Stomach (tissue), 9 donors: ENCODE measurements around the gene GJB1. TPM values are rescaled to one million over a fixed set of nuclear protein-coding genes. Genes with fewer than 3 reads are reported as not detected.

Source experiments
- DNase-seq, 2 donors: peaks; one replicate each; pipeline versions ENCODE4 v3.0.0 to v3.0.0-alpha.2; 2013 to 2019
- H3K27ac ChIP-seq, 5 donors: fragments of 200-600 bp in 4 of 5; sonication (generic) in 4 of 5; one replicate each; pipeline ENCODE4 v1.5.1; 2013 to 2019; ENCODE audit warnings: mild to moderate bottlenecking in 1 of 5, moderate library complexity in 1 of 5
- H3K27me3 ChIP-seq, 3 donors: fragments of 200-600 bp; sonication (generic); one replicate each; pipeline ENCODE4 v1.5.1; 2017 to 2019; ENCODE audit warnings: mixed run types in 1 of 3
- H3K36me3 ChIP-seq, 4 donors: fragments of 200-600 bp; sonication (generic); 1 replicate in 3 of 4; 2 replicates in 1 of 4; pipeline ENCODE4 v1.5.1; 2016 to 2019
- H3K4me1 ChIP-seq, 4 donors: fragments of 200-600 bp; sonication (generic); one replicate each; pipeline ENCODE4 v1.5.1; 2016 to 2019
- H3K4me3 ChIP-seq, 4 donors: fragments of 200-600 bp; sonication (generic) in 3 of 4; one replicate each; pipeline ENCODE4 v1.5.1; 2016 to 2019; ENCODE audit warnings: mild to moderate bottlenecking in 1 of 4
- H3K9me3 ChIP-seq, 4 donors: fragments of 200-600 bp; sonication (generic); one replicate each; pipeline ENCODE4 v1.5.1; 2016 to 2019
- CTCF ChIP-seq, 7 experiments: fragments of 450-650 bp in 4 of 7; fragments of 200-600 bp in 3 of 7; sonication (generic) in 3 of 7; IDR thresholded peaks; one replicate each; pipeline ENCODE4 v1.5.1; 2016 to 2019; ENCODE audit warnings: antibody characterized with exemption in 7 of 7, control low read depth in 2 of 7, mild to moderate bottlenecking in 1 of 7
- EP300 ChIP-seq: sonication (generic); formaldehyde crosslinking; IDR thresholded peaks from one replicate; pipeline ENCODE4 v1.6.1; 2017; ENCODE audit warnings: antibody characterized with exemption
- POLR2A ChIP-seq, 4 donors: fragments of 450-650 bp; IDR thresholded peaks; one replicate each; pipeline ENCODE4 v1.6.1; 2016; ENCODE audit warnings: antibody characterized with exemption in 4 of 4, control low read depth in 2 of 4, mild to moderate bottlenecking in 1 of 4, moderate library complexity in 1 of 4
- POLR2AphosphoS5 ChIP-seq, 3 donors: sonication (generic); formaldehyde crosslinking; IDR thresholded peaks; one replicate each; pipeline ENCODE4 v1.6.1; 2016; ENCODE audit warnings: antibody characterized with exemption in 3 of 3
- WGBS, 5 donors: extraction: QIAGEN DNeasy Blood & Tissue Kit in 3 of 5; methylation state at CpG; one replicate each; pipeline versions ENCODE4 v1.1.5 to v1.1.7; 2013 to 2018; 5-methylcytosine and 5-hydroxymethylcytosine counted together
- intact Hi-C: fragments of 100-400 bp; cut with DNase I; formaldehyde crosslinking; loops from one replicate; pipeline ENCODE4 v1.15.1; 2023; ENCODE audit warnings: low total_unique reads
- polyA plus RNA-seq, 3 donors: library from polyadenylated mRNA; stranded (reverse); fragments of 200-250 nt; gene quantifications; one replicate each; pipeline ENCODE4 v1.2.3, GENCODE V29; 2013
- total RNA-seq, 5 donors: library from RNA; depleted of rRNA; stranded (reverse); fragments of >200 nt; gene quantifications; one replicate each; pipeline versions ENCODE4 v1.1.0 to v1.2.3, GENCODE V29; 2014 to 2016
- donor health status: healthy with polysubstance abuse.
- donor health status: Bipolar disorder and iron deficiency.
- donor health status: healthy.

The GJB1 gene
- total and polyA plus RNA-seq, 8 donors: 6.6 to 39.7 (median 7.7) TPM; not detected in 2

- Histone ChIP-seq H3K4me3 (peak overlapping the region; percentile 32 to 47 (median 36)), H3K36me3 (no peaks in the 10 kb centered on the region), H3K4me1 (peaks cover 0 to 15% (median 4%) of the 10 kb centered on the region in 4 donors), H3K27ac (peak overlapping the region; percentile 77 to 88 (median 85)), H3K27me3 (peaks cover 0 to 8% (median 0%) of the 10 kb centered on the region in 3 donors), H3K9me3 (no peaks in the 10 kb centered on the region)
- TF ChIP-seq POLR2A (IDR thresholded peaks at IDR 0.05) (no peak), CTCF (IDR thresholded peaks at IDR 0.05) (no peak), EP300 (no peak), POLR2AphosphoS5 (IDR thresholded peaks at IDR 0.05) (peak; percentile 77 to 94 (median 94))
- WGBS, 5 donors: 1 to 33% (median 11%) methylated on average over 39 to 42 of the region's 42 CpGs
- intact Hi-C loops: no loop called here
- peak; percentile 86 to 97 for DNase-seq
These were observed 40.9 kb upstream of the GJB1 start for GRCh38 chrX:71181910-71182799.

GRCh38 chrX:71182871-71183270 is 40.2 kb upstream of the GJB1 start:
- intact Hi-C loops: no loop called here
- TF ChIP-seq POLR2A (IDR thresholded peaks at IDR 0.05): no peak
- TF ChIP-seq CTCF (IDR thresholded peaks at IDR 0.05): no peak
- TF ChIP-seq EP300: no peak
- TF ChIP-seq POLR2AphosphoS5 (IDR thresholded peaks at IDR 0.05): no peak

GRCh38 chrX:71183341-71183740 is 39.7 kb upstream of the GJB1 start:
- H3K27me3 ChIP-seq: peaks cover 0 to 8% (median 0%) of the 10 kb centered on the region in 3 donors
- peaks cover 0 to 15% (median 4%) of the 10 kb centered on the region in 4 donors for H3K4me1 ChIP-seq
- TF ChIP-seq CTCF (IDR thresholded peaks at IDR 0.05) (no peak), POLR2AphosphoS5 (IDR thresholded peaks at IDR 0.05) (no peak), EP300 (no peak), POLR2A (IDR thresholded peaks at IDR 0.05) (no peak)
- no peaks in the 10 kb centered on the region for H3K9me3 ChIP-seq
- no peaks in the 10 kb centered on the region for H3K36me3 ChIP-seq
- H3K27ac ChIP-seq: no peak overlapping the region
- intact Hi-C loops: no loop called here
- 69 to 77% (median 74%) methylated on average over 6 of the region's 6 CpGs for WGBS, 5 donors
- no peak overlapping the region for H3K4me3 ChIP-seq
- peak in 1 of 2 donors; percentile 54 for DNase-seq

More at GRCh38 chrX:71182871-71183270, 40.2 kb upstream of the GJB1 start:
- DNase-seq: peak in 1 of 2 donors; percentile 16
- H3K36me3 ChIP-seq: no peaks in the 10 kb centered on the region
- peaks cover 0 to 15% (median 4%) of the 10 kb centered on the region in 4 donors for H3K4me1 ChIP-seq
- no peaks in the 10 kb centered on the region for H3K9me3 ChIP-seq
- H3K27me3 ChIP-seq: peaks cover 0 to 8% (median 0%) of the 10 kb centered on the region in 3 donors
- 27 to 52% (median 48%) methylated on average over 2 of the region's 2 CpGs for WGBS, 5 donors
- peak overlapping the region; percentile 49 to 88 (median 85) for H3K27ac ChIP-seq
- peak overlapping the region; percentile 30 to 47 (median 35) for H3K4me3 ChIP-seq

GRCh38 chrX:71184092-71184491 is 38.9 kb upstream of the GJB1 start:
- DNase-seq: no peak
- no peak for TF ChIP-seq EP300
- no peak for TF ChIP-seq POLR2AphosphoS5 (IDR thresholded peaks at IDR 0.05)
- WGBS, 5 donors: 31 to 44% (median 42%) methylated on average over 5 of the region's 5 CpGs
- Histone ChIP-seq H3K27ac (no peak overlapping the region), H3K36me3 (no peaks in the 10 kb centered on the region), H3K27me3 (peaks cover 0 to 7% (median 0%) of the 10 kb centered on the region in 3 donors), H3K4me3 (no peak overlapping the region), H3K9me3 (no peaks in the 10 kb centered on the region), H3K4me1 (peaks cover 0 to 15% (median 4%) of the 10 kb centered on the region in 4 donors)
- intact Hi-C loops: no loop called here
